DMS 273 treated with DMSO at 0.1 percent for 48 hours (cell line): ENCODE results near the gene IFT81.
"Not testable (repeated sequence)": the region's sequence is repeated elsewhere in the genome, so short reads cannot be mapped to it uniquely, and the experiment has no call there.

Experiments used
- DNase-seq: peaks from one replicate; lab custom pipeline; 2025; lab: John Stamatoyannopoulos, UW

The IFT81 gene

GRCh38 chr12:110108309-110109036 is 15.7 kb upstream of the IFT81 start:
- no peak for DNase-seq

- DNase-seq = peak; percentile 70
These were observed 14.9 kb upstream of the IFT81 start for GRCh38 chr12:110109037-110109836.

DNA sequence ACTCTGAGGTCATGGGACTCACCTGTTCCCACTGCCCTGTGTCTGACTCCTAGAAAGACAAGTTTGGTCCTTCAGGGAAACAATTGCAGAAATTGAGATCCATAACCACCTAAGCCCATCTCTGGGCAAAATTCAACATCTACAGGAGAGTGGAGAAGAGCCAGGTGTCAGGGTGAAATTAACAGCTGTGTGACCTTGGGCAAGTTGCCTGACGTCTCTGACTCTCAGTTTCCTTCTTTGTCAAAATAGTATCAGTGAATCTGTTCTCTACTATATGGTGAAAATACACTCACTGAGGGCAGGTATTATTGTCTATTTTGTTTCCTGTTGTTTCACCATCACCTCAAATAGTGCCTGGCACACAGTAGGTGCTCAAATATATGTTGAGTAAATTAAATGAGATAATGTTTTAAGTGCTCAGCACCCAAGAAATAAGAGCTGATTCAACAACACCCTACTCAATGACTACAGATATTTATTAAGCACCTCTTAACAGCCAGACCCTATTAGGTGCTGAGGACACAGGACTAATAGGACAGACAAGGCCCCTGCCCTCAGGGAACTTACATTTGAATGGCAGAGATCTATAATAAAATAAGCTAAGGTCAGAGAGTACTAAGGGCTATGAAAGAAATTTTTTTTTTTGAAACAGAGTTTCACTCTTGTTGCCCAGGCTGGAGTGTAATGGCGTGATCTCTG is 14.2 kb upstream of the IFT81 start:
- DNase-seq = no peak

DNA sequence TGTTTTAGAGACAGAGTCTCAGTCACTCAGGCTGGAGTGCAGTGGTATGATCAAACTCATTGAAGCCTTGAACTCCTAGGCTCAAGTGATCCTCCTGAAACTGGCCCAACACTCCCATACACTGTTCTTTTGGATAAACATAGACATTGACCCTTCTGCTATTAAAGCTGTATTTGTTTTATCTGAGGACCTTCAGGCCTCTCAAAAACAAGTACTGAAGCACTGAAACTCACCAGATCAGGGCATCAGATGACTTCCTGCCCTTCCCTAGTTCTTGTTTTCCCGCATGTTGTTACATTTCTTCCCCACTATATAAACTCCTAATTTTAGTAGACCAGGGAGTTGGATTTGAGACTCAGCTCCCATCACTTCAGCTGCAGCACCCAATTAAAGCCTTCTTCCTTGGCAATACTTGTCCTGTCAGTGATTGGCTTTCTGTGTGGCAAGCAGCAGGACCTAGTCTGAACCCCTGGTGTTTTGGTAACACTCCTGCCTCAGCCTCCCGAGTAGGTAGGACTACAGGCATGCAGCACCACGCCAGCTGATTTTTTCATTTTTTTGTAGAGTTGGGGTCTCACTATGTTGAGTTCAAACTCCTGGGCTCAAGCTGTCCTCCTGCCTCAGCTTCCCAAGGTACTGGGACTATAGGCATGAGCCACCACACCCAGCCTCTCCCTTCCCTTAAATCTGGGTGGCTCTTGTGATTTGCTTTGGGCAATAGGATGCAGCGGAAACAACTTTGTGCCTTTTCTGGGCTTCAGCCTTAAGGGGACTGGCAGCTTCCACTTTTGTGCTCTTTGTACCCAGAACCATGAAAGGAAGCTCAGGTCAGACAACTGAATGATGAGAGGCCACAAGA is 12.5 kb upstream of the IFT81 start:
- DNase-seq = no peak

GRCh38 chr12:110112335-110112660 is 11.9 kb upstream of the IFT81 start:
- DNase-seq = no peak

GRCh38 chr12:110114528-110114937 is 9.6 kb upstream of the IFT81 start:
- DNase-seq = no peak

DNA sequence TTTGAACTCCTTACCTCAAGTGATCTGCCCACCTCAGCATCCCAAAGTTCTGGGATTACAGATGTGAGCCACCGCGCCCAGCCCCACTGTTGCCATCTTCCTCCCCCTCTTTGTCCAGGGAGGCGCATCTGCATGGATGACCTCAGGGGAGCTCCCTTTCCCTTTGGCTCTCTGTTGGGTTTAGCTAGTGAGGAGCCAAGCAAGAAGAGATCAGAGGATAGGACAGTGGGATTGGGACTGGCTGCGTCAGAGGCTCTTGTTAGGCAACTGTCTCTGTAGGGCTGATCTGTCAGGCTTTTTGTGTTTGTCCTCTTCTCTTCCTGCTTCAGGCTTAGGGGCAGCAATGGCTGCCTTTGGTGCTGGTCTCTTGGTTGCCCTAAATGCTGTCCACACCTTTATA is 8.5 kb upstream of the IFT81 start:
- DNase-seq = no peak

GRCh38 chr12:110116623-110117022 is 7.5 kb upstream of the IFT81 start:
- no peak for DNase-seq

DNA sequence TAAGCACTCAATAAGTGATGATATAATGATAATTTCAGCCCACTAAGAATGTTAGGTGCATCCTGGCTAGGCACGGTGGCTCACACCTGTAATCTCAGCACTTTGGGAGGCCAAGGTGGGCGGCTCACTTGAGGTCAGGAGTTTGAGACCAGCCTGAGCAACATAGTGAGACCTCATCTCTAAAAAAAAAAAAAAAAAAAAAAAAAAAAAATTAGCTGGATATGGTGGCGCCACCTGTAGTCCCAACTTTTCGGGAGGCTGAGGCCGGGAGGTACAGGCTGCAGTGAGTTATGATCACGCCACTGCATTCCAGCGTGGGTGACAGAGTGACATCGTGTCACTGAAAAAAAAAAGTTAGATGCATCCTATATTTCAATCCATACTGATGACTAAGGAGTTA is 6.9 kb upstream of the IFT81 start:
- not testable (repeated sequence) for DNase-seq

GRCh38 chr12:110117956-110118685 is 6.0 kb upstream of the IFT81 start:
- no peak for DNase-seq

DNA sequence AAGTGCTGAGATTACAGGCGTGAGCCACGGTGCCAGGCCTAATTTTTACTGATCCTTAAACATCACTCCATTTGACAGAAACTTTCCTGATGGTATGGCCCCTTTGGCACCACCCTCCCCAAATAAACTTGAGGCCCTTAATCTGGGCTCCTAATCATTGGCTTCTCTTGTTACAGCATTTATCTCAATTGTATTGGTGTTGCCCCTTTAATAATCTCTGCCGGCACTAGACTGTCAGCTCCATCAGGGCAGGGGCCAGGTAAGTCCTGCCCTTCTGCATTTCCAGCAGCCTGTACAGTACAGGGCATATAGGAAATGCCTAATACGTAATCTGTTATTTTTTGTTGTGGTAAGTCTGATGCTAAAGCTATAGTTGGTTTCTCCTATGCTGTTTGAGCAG is 1.2 kb upstream of the IFT81 start:
- DNase-seq = no peak

GRCh38 chr12:110123919-110124268 is 263 bp upstream of the IFT81 start:
- DNase-seq = no peak

- no peak for DNase-seq
These were observed 2.4 kb downstream of the IFT81 start for GRCh38 chr12:110126557-110126956.

DNA sequence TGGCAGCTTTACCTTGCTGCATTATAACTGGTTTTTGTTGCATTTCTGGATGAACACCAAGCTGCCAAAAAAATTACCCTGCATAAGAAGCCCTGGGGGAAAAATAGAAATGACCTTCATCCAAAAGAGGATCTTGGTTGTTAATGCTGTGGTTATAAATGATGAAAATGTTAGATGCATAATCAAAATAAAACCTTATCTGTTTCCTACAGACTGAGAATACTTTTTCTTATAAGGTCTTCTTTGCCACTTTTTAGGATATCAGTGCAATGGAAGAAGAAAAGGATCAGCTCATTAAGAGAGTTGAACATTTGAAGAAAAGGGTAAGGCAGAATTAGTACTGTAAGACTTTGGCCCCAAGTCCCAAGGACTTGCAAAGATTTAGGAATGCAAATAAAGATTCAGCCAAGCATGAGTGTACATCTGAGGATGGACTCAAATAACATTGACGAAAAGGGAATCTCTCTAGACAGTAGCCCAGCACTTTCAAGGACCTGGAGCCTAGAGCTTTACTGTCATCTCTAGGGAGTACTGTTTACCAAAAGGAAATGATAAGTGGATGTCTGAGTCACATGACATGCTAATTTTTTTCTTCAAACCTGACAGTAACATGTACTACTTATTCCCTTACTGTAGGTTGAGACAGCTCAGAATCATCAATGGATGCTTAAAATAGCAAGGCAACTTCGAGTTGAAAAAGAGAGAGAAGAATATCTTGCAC is 10.7 kb downstream of the IFT81 start:
- DNase-seq = no peak

- no peak for DNase-seq
These were observed 11.6 kb downstream of the IFT81 start for GRCh38 chr12:110135806-110136205.

DNA sequence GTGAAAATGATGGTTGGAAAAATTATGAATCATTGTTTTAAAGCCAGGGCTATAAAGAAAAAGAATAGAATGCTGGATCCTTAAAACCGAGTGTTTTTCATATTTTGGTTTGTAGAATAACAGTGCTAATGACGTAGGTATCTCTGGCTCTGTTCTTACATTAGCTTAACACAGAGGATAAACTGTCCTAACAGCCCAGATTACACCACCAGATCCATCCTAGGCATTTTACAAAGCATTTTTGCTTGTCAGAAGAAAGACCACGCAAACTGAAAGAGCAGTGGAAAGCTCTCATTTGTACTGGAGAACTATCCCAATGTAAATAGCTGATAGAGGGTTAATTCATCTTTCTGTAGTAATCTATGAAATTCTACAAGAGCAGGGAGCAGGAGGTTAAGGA is 13.6 kb downstream of the IFT81 start:
- no peak for DNase-seq

- no peak for DNase-seq
These were observed 17.2 kb downstream of the IFT81 start for GRCh38 chr12:110141389-110141788.

- DNase-seq = no peak
These were observed 22.8 kb downstream of the IFT81 start for GRCh38 chr12:110146986-110147385.

DNA sequence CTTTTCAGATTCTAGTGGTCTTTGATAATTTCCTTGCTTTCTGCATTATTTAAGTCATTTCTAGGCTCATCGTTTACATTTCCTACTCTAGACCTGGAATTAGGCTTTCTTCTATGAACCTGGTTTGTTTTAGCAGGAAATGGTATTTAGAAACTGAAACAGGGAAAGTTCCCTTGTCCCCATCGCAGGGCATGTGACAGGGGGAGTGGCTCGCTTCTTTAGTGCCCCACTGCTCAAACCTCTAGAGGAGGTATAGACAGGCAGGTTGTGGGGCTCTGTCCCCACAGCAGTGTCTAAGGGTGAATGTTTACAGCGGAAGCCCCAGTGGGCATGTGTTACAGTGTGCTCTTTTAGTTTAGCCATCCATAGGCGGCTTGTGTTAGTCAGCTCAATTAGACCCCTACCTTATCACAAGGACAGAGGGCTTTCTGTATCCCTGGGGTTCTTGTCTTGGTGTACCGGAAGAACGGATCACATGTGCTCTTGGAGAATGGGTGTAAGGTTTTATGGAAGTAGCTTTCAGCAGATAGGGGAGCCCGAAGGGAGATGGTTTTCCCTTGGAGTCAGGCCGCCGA is 25.0 kb downstream of the IFT81 start:
- no peak for DNase-seq

GRCh38 chr12:110156766-110157165 is 32.6 kb downstream of the IFT81 start:
- DNase-seq = no peak
